Mononuclear cell (primary cell): ENCODE measurements around the gene HIGD2B. TPM values are rescaled to one million over a fixed set of nuclear protein-coding genes. Genes with fewer than 3 reads are reported as not detected.
"Not testable (repeated sequence)": the region's sequence is repeated elsewhere in the genome, so short reads cannot be mapped to it uniquely, and the experiment has no call there.

Experiments used
- H3K27me3 ChIP-seq: 2 replicates; pipeline ENCODE4 v1.6.0; 2011; ENCODE audit warnings: low read length, control low read depth; ENCODE audit not compliant: insufficient read depth
- H3K4me1 ChIP-seq: 2 replicates; pipeline ENCODE4 v1.5.1; 2011; ENCODE audit warnings: mild to moderate bottlenecking, low read length, control low read depth; ENCODE audit not compliant: insufficient read depth
- H3K4me3 ChIP-seq: 2 replicates; pipeline ENCODE4 v1.5.1; 2011; ENCODE audit warnings: mild to moderate bottlenecking, low read length, moderate library complexity
- H3K9me3 ChIP-seq: 2 replicates; pipeline ENCODE4 v1.5.1; 2011; ENCODE audit warnings: low read depth, mild to moderate bottlenecking, control low read depth, low read length
- total RNA-seq: library from RNA; depleted of rRNA; stranded (reverse); fragments of >200 nt; gene quantifications from one replicate; pipeline ENCODE4 v1.2.3, GENCODE V29; 2012

The HIGD2B gene
- total RNA-seq, 1 donor = 0.63 TPM

- no peaks in the 10 kb centered on the region for H3K9me3 ChIP-seq
- H3K4me1 ChIP-seq = no peaks in the 10 kb centered on the region
- H3K27me3 ChIP-seq = no peaks in the 10 kb centered on the region
- no peak overlapping the region for H3K4me3 ChIP-seq
Measured at GRCh38 chr15:72700076-72700475, 14.1 kb upstream of the HIGD2B start.

DNA sequence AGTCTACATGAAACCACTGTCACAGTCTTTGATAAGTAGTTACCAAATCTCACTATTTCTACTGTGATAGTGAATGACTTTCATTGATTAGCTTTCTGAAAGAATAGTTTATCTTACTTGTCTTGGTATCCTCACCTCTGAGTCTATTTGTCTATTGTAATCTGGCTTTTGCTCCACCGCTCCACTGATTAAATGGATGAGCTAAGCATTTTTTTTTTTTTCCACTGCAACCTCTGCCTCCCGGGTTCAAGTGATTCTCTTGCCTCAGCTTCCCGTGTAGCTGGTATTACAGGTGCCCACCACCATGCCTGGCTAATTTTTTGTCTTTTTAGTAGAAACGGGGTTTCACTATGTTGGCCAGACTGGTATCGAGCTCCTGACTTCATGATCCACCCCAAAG is 13.0 kb upstream of the HIGD2B start:
- no peak overlapping the region for H3K4me3 ChIP-seq

DNA sequence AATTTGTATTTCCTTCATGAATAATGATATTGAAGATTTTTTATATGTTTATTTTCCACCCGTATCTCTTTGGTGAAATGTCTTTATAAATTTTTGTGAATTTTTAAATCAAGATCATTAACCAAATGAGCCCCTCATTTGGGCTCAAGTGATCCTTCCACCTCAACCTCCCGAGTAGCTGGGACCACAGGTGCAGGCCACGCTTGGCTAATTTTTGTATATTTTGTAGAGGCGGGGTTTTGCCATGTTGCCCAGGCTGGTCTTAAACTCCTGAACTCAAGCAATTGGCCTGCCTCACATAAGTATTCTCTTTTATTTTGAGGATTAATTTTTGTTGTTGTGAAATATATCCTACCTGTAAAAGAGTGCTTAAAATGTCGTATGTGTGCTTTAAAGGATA is 5.0 kb upstream of the HIGD2B start:
- no peaks in the 10 kb centered on the region for H3K27me3 ChIP-seq

More for the DNA sequence above, 13.0 kb upstream of the HIGD2B start:
- H3K27me3 ChIP-seq = no peaks in the 10 kb centered on the region
- H3K9me3 ChIP-seq = no peaks in the 10 kb centered on the region
- no peaks in the 10 kb centered on the region for H3K4me1 ChIP-seq

GRCh38 chr15:72688697-72689096 is 2.7 kb upstream of the HIGD2B start:
- H3K27me3 ChIP-seq = no peaks in the 10 kb centered on the region
- H3K4me3 ChIP-seq = no peak overlapping the region
- no peaks in the 10 kb centered on the region for H3K9me3 ChIP-seq
- peaks cover 16% of the 10 kb centered on the region for H3K4me1 ChIP-seq

More for the DNA sequence above, 5.0 kb upstream of the HIGD2B start:
- Histone ChIP-seq H3K4me1 (peaks cover 7% of the 10 kb centered on the region), H3K9me3 (no peaks in the 10 kb centered on the region), H3K4me3 (no peak overlapping the region)

GRCh38 chr15:72685301-72685924 is 569 bp downstream of the HIGD2B start:
- H3K27me3 ChIP-seq = no peaks in the 10 kb centered on the region
- peaks cover 16% of the 10 kb centered on the region for H3K4me1 ChIP-seq
- H3K9me3 ChIP-seq = no peaks in the 10 kb centered on the region
- peak overlapping the region; percentile 74 for H3K4me3 ChIP-seq

- H3K4me3 ChIP-seq = no peak overlapping the region
Measured at GRCh38 chr15:72682772-72683171, 3.2 kb downstream of the HIGD2B start.

GRCh38 chr15:72680931-72681330 is 5.1 kb downstream of the HIGD2B start:
- peaks cover 8% of the 10 kb centered on the region for H3K27me3 ChIP-seq
- H3K9me3 ChIP-seq = no peaks in the 10 kb centered on the region
- no peak overlapping the region for H3K4me3 ChIP-seq
- peaks cover 8% of the 10 kb centered on the region for H3K4me1 ChIP-seq

More at GRCh38 chr15:72682772-72683171, 3.2 kb downstream of the HIGD2B start:
- Histone ChIP-seq H3K27me3 (peaks cover 5% of the 10 kb centered on the region), H3K9me3 (no peaks in the 10 kb centered on the region), H3K4me1 (peaks cover 16% of the 10 kb centered on the region)

- no peaks in the 10 kb centered on the region for H3K4me1 ChIP-seq
- H3K4me3 ChIP-seq = no peak overlapping the region
- no peaks in the 10 kb centered on the region for H3K9me3 ChIP-seq
- H3K27me3 ChIP-seq = peaks cover 12% of the 10 kb centered on the region
Measured at GRCh38 chr15:72676838-72677237, 9.1 kb downstream of the HIGD2B start.

- H3K4me3 ChIP-seq = no peak overlapping the region
- peaks cover 8% of the 10 kb centered on the region for H3K27me3 ChIP-seq
- H3K4me1 ChIP-seq = peaks cover 5% of the 10 kb centered on the region
- no peaks in the 10 kb centered on the region for H3K9me3 ChIP-seq
Measured at GRCh38 chr15:72671525-72671924, 14.5 kb downstream of the HIGD2B start.

- H3K4me3 ChIP-seq, H3K27me3 ChIP-seq, H3K4me1 ChIP-seq, H3K9me3 ChIP-seq: not testable (repeated sequence)
Measured at GRCh38 chr15:72670656-72671352, 15.2 kb downstream of the HIGD2B start.

DNA sequence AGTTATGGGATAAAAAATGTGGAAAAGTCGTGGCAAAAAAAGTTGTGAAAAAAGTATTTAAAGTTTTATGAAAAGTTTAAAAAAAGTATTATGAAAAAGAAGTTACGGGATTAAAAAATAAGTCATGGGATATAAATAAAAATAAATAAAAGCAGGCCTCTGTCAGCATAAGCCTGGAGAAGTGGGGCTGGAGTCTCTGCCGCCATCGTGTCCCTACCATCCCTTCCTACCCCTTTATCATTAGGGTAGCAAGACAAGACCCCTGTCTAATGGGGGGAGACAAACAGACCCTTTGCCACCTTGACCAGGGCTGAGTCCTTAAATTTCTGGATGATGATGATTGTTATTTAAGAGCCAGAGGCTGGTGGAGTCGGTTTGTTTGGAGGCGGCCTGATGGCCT is 16.2 kb downstream of the HIGD2B start:
- not testable (repeated sequence) for H3K27me3 ChIP-seq, H3K4me3 ChIP-seq, H3K4me1 ChIP-seq, H3K9me3 ChIP-seq

DNA sequence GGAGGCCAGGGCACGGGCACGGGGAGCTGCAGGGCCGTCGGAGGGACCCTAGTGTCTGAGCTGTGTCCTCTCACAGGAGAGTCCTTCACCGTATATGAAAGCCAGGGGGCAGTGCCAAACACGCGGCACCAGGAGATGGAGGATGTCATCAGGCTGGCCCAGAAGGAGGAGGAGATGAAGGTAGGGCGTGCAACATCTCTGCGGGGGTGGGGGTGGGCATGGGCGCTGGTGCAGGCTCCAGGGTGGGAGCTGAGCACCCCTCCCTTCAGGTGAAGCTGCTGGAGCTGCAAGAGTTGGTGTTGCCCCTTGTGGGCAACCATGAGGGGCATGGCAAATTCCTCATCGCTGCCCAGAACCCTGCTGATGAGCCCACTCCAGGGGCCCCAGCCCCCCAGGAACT is 20.3 kb downstream of the HIGD2B start:
- H3K27me3 ChIP-seq, H3K9me3 ChIP-seq, H3K4me3 ChIP-seq, H3K4me1 ChIP-seq: not testable (repeated sequence)

GRCh38 chr15:72663931-72664330 is 22.1 kb downstream of the HIGD2B start:
- H3K4me3 ChIP-seq, H3K4me1 ChIP-seq, H3K9me3 ChIP-seq, H3K27me3 ChIP-seq: not testable (repeated sequence)

DNA sequence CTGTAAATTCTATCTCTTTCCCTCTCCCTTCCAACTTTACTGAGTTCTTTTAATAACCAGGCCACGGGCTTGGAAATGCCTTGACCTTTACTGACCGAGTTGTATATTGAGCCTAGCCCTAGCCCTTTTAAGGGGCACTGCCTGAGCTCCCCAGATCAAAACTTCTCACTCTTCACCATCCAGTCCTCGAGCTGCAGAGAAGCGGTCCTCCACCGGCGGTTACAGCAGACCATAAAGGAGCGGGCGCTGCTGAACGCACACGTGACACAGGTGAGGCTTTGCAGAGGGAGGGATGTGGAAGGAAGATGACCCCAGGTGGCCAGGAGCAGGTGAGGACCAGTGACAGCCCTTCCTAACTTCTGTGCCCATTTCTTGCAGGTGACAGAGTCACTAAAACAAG is 24.9 kb downstream of the HIGD2B start:
- H3K27me3 ChIP-seq, H3K4me1 ChIP-seq, H3K9me3 ChIP-seq, H3K4me3 ChIP-seq: not testable (repeated sequence)

DNA sequence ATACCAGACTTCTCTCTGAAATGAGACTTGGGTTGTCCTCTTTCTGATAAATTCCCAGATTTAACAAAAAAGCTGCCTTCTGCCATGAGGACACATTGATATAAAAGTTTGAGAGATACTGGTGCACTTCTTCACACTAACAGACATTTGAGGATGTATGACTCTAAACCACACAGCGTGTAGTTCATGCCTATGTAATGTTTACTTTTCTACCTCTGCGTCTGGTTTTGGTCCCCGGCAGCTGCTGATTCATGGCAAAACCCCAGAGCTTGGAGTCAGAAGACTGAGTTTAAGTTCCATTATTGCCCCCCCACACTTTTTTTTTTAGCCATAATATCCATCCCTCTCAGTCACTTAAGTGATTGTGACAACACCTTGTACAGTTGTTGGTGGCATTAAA is 30.0 kb downstream of the HIGD2B start:
- H3K4me3 ChIP-seq, H3K27me3 ChIP-seq: not testable (repeated sequence)

GRCh38 chr15:72654397-72654796 is 31.6 kb downstream of the HIGD2B start, which contains the start of gene GOLGA6B:
TSS of gene GOLGA6B (plus strand) at chr15:72654697. CDS start at chr15:72654738, 41 bp downstream.
- H3K9me3 ChIP-seq, H3K4me1 ChIP-seq, H3K27me3 ChIP-seq, H3K4me3 ChIP-seq: not testable (repeated sequence)

More for the DNA sequence above, 30.0 kb downstream of the HIGD2B start:
- not testable (repeated sequence) for H3K4me1 ChIP-seq, H3K9me3 ChIP-seq
